Measurements from ENCODE around the gene PMAIP1. TPM values are rescaled to one million over a fixed set of nuclear protein-coding genes. Genes with fewer than 3 reads are reported as not detected.

The PMAIP1 gene
- total and polyA plus RNA-seq, 9 of the 15 experiments (the other 6 are each of a cell fraction or from before 2014, with no cell fraction given), result 8.0 to 22.9 (median 14.9) TPM

DNA sequence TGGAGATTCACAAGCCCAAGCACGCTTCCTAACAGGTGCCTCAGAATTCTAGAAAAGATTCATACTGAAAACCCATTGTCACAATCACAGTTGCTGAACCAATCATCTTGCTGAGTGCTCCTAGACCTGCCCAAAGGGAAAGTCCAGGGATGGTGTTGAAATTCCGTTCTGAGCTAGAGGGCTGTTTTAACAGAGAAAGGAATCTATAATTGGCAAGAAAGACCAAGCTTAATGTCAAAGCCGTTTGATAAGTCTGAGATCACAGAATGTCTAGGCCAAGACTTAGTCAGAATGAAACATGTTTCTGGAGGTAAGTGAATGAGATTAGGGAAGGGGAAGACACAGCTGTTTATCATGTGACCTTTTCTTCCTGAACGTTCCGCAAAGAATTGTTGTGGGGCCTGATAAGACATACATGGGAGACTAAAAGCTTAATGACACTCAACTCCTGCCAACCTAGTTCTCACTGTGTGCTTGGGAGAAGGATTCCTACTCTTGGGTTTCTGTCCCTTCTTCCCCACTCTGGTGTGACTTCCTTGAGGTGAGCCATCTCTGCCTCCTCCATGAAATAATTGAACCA lies 27.5 kb downstream of the PMAIP1 start (continued):
- TF ChIP-seq, protein P1, sequence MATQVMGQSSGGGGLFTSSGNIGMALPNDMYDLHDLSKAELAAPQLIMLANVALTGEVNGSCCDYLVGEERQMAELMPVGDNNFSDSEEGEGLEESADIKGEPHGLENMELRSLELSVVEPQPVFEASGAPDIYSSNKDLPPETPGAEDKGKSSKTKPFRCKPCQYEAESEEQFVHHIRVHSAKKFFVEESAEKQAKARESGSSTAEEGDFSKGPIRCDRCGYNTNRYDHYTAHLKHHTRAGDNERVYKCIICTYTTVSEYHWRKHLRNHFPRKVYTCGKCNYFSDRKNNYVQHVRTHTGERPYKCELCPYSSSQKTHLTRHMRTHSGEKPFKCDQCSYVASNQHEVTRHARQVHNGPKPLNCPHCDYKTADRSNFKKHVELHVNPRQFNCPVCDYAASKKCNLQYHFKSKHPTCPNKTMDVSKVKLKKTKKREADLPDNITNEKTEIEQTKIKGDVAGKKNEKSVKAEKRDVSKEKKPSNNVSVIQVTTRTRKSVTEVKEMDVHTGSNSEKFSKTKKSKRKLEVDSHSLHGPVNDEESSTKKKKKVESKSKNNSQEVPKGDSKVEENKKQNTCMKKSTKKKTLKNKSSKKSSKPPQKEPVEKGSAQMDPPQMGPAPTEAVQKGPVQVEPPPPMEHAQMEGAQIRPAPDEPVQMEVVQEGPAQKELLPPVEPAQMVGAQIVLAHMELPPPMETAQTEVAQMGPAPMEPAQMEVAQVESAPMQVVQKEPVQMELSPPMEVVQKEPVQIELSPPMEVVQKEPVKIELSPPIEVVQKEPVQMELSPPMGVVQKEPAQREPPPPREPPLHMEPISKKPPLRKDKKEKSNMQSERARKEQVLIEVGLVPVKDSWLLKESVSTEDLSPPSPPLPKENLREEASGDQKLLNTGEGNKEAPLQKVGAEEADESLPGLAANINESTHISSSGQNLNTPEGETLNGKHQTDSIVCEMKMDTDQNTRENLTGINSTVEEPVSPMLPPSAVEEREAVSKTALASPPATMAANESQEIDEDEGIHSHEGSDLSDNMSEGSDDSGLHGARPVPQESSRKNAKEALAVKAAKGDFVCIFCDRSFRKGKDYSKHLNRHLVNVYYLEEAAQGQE (IDR thresholded peaks at IDR 0.05; ENCODE audit: borderline replicate concordance), result no peak
- TF ChIP-seq, protein P1 (CRISPR knock-in tag; IDR thresholded peaks at IDR 0.05; ENCODE audit: low read depth), result no peak
- TF ChIP-seq, protein P2, sequence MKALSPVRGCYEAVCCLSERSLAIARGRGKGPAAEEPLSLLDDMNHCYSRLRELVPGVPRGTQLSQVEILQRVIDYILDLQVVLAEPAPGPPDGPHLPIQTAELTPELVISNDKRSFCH (CRISPR knock-in tag; IDR thresholded peaks at IDR 0.05), result no peak
- TF ChIP-seq, protein P2 (tag; IDR thresholded peaks at IDR 0.05), result peak; percentile 94
- TF ChIP-seq JUND (IDR thresholded peaks at IDR 0.05; ENCODE audit: borderline replicate concordance, low read depth, low read length) (0 out of 2 replicates have a peak, but pooled peaks have one; percentile 5), JUND (tag; IDR thresholded peaks at IDR 0.05; ENCODE audit: borderline replicate concordance, low read depth, low read length) (no peak), RFX7 (CRISPR knock-in tag; IDR thresholded peaks at IDR 0.05) (no peak), ZNF282 (CRISPR knock-in tag; IDR thresholded peaks at IDR 0.05) (no peak), ZNF165 (CRISPR knock-in tag; IDR thresholded peaks at IDR 0.05; ENCODE audit: borderline replicate concordance) (no peak), CBFA2T2 (conservative IDR thresholded peaks at IDR 0.05) (peak; percentile 74), EP300 (IDR thresholded peaks at IDR 0.05; ENCODE audit: low read length) (peak; percentile 44; the same call in 1 of the 2 replicates)
